Stimulated activated CD4-positive, alpha-beta T cell treated with anti-CD3 and anti-CD28 coated beads, Interleukin-12 subunit alpha, Interleukin-12 subunit beta, amount 100 ng/mL, for 24 hours (primary cell): ENCODE results near the gene CAMK2B.

ENCODE experiments used
- DNase-seq, 2 experiments: peaks; one replicate each; pipeline ENCODE4 v3.0.0-alpha.2; 2020; ENCODE audit warnings: low read depth in 2 of 2

Gene CAMK2B

DNA sequence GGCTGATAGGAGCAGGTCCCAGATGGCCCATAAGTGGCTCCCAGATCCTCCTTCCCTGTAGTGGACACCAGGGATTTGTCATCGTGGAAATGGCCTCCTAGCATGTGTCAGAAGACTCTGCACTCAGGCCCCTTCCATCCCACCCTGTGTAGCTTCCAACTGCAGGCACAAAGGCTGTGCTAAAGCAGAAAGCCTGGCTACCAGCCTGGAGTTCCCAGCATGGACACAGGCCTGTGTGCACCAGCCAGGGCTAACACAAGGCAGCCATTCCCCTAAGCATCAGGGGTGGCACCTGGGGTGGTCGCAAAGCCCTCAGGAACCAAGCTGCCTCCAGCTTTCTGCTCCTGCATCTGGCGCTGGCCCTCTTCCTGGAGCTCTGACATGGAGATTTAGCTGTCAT is 4.5 kb upstream of the CAMK2B start:
- DNase-seq = no peak

DNA sequence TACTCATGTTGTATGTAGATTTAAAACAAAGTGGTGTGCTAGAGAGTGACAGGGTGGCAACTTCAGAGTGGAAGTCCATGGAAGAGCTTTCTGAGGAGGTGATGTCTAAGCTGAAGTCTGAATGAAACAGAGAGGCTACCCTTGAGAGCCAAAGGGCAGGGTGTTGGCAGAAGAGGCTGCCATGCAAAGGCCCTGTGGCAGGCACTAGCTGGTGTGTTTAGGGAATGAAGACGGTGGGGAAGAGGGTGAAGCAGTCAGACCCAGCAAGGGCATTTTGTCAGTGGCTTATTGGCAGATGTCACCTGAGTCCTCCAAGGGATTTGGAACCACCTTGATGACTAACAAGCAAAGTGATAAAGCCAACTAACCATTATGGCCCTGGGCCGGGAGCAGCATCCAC is 3.7 kb upstream of the CAMK2B start:
- DNase-seq = no peak

GRCh38 chr7:44327981-44328380 is 2.6 kb upstream of the CAMK2B start:
- DNase-seq = no peak

DNA sequence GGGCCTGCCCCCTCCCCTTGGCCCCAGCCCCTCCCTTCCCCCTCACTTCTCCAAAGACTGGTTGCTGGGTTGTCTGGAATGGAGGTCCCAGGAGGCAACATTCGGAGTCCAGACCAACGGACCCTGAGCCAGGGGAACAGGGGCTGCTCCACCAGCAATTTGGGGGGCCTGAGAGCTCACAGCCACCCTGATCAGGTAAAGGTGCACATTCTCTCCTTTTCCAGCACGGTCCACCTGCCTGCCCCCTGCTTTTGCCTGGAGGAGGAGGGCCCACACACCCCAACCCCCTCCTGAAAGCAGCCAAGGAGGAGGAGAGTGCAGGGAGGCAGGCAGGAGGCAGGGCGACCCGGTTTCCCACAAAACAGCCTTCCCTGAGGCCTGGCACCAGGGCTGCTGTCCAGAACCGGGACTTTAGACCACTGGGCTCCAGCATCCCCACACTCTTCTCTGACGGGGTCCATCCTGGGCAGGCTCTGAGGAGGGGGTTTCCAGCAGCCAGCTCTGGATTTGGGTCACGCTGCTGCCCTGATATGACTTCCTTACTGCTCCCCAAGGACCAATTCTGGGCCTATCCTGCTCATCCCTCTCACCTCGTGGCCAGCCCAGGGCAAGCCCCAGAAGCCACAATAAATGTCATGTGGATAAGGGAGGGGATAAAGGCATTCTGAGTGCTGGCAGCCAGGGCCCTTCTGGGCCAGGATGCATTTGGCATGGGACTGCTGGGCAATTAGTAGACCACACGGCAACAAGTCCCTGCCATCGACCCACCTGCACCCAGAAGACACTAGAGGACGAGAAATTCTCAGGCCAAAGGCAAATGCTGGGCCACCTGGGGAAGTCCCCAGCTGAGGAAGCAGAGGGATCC is 1.1 kb upstream of the CAMK2B start:
- DNase-seq = no peak

GRCh38 chr7:44325811-44326241 is 432 bp upstream of the CAMK2B start:
- DNase-seq = no peak

DNA sequence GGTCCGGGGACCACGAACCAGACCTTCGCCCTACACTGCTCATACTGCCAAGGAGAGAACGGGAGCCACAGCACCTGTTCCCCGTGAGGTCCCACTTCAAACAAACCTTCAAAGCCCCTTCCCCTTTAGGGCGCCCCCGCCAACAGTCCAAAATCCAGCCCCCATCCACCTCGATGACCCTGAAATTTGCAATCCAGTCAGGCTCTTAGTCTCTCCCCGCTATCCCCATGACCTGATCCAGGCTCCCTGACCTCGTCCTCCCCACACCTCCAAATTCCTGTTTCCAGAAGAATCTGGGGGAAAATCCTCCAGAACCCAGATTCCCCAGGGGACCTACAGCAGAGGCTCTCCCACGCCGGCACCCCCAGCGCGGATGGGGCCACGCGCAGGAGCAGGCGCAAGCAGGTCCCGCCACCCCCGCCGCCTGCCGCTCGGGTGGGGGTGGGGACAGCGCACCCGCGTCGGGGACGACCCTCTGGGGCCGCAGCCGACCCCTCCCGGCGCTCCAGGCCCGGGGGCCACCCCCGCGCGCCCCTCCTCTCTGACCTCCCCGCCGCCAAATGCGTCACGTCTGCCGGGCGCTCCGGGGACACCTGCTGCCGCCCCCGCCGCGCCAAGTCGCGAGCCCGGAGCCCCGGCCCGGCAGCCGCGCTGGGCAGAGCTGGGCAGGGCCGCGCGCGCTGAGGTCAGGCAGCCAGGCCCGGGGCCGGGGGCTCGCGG is 753 bp downstream of the CAMK2B start:
- DNase-seq = no peak

GRCh38 chr7:44324204-44324480 is 1.3 kb downstream of the CAMK2B start:
- DNase-seq = no peak

DNA sequence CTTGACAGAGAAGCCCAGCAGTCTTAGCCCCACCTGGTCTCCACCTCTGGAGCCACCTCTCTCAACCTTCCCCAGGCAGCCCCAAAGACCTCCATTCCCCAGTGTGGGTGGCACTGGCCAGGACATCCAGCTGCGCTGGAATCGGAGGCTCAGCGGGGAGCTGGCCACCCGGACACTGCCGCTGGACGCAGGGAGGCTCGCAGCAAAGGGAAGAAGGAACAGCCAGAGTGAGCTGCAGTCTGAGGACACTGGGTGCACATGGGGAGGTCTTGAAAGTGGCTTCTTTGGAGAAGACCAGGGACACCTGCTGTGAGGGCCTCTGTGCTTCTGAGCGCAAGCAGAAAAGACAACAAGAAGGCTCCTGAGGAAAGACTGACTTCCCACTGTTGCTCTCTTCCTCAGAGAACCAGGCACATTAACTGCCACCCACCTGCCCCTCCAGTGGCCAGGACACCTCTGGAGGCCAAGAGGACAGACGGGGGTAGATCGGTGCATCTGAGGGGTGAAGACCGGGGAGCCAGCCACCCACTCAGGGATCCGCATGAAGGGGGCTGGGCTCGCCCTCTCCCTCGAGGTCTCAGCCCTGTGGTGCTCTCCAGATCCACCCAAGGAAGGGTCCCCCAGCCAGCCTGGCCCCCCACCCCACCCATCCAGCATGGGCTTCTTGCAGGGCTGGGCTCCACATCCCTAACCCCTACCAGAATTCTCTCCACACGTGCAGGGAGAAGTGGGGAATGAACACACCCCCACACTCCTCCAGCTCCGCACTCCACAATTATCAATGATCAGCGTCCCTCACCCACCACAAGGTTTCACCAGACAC is 1.8 kb downstream of the CAMK2B start:
- no peak for DNase-seq

- no peak for DNase-seq
These were observed 2.6 kb downstream of the CAMK2B start for GRCh38 chr7:44322631-44323363.

DNA sequence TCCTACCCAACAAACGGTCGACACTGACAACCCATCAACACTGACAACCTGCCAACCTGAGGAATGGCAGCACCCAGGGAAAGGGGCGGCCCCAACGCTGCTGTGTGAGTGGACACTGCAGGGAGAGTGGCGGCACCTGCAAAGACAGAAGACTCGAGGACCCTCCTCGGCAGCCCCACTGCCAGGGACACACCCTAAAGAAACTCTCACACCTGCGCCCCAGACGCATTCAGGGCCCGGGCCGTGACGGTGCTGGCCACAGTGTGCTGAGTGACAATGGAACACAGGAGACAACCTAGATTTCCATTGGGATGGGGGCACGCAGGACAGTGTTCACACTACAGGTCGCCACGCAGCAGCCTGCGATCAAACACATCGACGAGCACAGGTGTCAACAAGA is 3.6 kb downstream of the CAMK2B start:
- DNase-seq = no peak

- DNase-seq = no peak
These were observed 4.5 kb downstream of the CAMK2B start for GRCh38 chr7:44320794-44321371.

DNA sequence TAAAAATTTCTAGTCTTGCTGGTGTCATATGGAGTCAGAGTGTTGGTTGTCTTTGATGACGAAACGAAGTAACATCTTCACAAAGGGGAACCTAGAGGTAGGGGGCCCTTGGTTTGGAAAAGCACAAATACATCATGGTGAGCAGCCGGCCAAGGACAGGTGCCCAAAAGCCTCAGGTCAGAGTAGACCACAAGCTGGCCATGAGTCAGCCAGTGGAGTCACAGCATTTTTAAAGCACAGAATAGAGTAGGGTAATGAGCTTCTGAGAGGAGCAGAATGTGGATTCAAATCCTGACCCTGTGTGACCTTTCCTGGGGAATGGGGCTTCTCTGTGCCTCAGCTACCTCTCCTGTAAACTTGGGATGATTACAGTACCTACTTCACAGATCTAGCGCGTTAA is 5.3 kb downstream of the CAMK2B start:
- no peak for DNase-seq

DNA sequence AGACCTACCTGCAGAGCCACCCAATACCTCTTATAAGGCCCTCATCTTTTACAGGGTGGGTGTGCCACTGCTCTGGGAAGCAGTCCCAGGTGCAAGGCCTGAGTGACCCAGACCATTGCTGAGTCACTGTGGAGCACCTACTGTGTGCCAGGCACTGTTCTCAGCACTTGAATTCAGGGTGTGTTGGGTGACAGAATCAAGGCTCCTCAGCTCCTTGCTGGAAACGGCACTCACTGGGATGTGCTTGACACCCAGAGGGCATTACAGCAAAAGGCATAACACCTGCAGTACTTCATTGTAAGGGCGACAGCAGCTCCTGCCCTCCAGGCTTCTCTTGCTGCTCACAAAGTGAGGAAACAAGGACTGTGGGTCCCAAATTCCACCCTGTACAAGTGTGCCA is 7.1 kb downstream of the CAMK2B start:
- DNase-seq = no peak

DNA sequence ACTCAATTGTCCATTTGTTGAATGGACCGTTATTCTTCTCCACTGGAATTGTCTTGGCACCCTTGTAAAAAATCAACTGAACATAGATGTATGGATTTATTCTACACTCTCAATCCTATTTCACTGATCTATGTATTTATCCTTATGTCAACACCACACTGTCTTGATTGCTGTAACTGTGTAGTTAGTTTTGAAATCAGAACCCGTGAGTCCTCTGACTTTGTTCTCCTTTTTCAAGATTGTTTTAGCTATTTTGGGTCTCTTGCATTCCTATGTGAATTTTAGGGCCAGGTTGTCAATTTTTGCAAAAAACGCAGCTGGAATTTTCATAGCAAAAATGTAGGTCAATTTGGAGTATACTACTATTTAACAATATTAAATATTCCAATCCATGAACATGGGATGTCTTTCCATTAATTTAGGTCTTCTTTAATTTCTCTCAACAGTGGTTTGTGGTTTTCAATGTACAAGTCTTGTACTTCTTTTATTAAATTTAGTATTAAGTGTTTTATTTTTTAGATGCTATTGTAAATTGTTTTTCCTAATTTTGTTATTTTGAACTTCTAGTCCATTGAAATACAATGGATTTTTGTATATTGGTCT is 10.0 kb downstream of the CAMK2B start:
- DNase-seq = no peak

GRCh38 chr7:44313621-44314031 is 11.8 kb downstream of the CAMK2B start:
- DNase-seq = no peak

DNA sequence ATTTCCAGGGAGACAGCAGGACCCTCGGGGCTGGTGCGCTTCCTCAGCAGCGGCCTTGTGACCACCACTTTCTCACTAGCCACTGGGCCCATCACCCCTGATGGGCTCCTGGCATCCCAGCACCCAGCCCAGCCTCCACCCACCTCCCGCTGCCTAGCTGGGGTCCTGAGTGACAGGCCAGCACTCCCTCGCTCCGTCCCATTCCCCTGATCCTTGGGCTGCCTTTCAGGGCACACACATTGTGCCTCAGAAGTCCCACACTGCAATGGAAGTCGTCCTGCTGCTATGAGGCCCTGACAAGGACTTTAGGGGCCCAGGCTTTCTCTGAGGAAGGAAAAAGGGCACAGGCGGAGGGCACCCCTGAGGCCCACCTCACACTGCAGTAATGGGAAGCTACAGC is 12.4 kb downstream of the CAMK2B start:
- DNase-seq = no peak

DNA sequence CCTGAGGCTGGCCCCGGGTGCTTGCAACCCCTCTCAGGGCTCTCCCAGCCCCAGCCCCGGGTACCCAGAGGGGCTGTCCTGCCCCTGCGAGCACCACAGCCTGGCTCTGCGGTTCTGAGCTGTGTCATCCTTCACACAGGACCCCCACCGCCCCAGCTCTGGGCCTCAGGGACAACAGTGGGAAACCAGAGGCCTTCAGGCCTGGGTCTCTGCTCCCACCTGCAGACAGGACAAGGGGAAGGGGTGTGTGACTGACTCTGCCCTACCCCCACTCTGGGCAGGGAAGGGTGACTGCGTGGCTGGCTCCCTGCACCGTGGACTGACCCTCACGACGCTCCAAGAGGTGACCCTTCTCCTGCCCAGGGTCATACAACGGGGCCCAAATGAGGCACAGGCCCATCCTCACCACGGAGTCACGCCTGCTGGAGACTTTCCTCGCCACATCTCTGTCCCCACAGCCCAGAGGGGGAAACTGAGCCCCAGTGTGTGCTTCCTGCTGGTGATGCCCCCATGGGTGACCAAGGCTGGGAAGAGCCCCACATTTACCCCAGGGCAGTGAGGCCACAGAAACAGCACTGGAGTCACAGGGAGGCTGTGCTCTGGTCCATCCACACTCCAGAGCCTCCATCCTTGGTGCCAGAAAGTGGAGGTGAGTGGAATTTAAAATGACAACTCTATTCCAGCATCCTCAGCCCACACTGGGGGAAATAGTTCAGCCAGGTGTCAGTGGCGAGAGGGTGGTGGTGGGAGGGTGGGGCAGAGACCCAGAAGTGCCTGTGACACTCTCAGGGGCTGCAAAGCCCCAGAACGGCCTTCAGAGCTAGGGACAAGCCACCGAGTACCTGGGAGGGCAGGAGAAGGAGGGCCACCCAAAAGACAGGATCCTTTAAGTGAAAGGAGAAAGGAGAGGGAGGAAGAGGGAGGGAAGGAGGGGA is 13.6 kb downstream of the CAMK2B start:
- no peak for DNase-seq

- no peak for DNase-seq
These were observed 15.1 kb downstream of the CAMK2B start for GRCh38 chr7:44310221-44310848.

DNA sequence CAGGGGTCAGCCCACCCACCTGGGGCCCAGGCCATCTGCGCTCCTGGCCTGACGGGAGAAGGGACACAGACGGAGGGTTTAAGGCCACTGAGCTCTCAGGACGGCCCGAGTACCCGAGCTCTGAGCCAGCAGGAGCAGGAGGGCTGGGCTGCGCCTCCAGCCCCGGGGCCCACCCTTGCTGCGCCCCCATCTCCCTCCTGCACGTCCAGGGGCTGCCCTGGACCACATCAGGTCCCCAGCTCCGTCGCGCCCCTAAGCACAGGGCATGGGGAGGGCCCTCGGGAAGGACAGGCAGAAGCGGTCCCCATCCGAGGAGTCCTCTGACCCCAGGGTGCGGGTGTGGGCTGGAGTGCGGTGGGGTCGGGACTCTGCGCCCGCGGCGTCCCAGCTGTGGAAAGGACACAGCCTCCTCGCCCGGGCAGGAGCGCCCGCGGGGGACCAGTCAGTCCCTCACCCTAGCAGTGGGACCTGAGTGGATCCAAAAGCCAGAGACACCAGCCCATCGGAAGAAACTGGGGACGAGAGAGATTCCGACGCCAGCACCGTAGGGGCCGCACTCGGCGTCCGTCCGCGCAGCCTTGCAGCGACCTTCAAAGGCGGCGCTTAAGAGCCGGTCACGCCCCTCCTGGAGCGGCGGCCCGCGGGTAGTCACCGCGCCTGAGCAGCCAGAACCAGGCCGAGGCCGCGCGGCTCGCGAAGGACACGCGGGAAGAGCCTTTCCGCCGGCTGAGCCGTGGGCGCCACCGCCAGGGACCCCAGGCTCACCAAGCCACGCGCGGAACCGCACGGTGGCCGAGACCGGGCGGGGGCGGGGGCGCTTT is 15.9 kb downstream of the CAMK2B start:
- peak in 1 of 2 experiments; percentile 44 for DNase-seq
